ENCODE data around the gene DLK1. TPM values are rescaled to one million over a fixed set of nuclear protein-coding genes. Genes with fewer than 3 reads are reported as not detected.

DLK1 gene
- total and polyA plus RNA-seq, 3 donors from 2014 or later, result 45.6 to 109 (median 59.4) TPM

GRCh38 chr14:100729982-100730381, 3.3 kb downstream of the DLK1 start:
- TF ChIP-seq POLR2A (IDR thresholded peaks at IDR 0.05) (no peak), CTCF (IDR thresholded peaks at IDR 0.05) (no peak)
- 62 to 88% methylated on average over 7 of the region's 7 CpGs for WGBS, 2 donors
- Histone ChIP-seq H3K27me3 (no peaks in the 10 kb centered on the region), H3K4me3 (no peak overlapping the region), H3K9me3 (no peaks in the 10 kb centered on the region), H3K27ac (no peak overlapping the region), H3K4me1 (no peaks in the 10 kb centered on the region), H3K36me3 (ENCODE audit: low read depth, missing control alignments) (no peaks in the 10 kb centered on the region)
- no peak for DNase-seq
- intact Hi-C loops (cut with DNase I; ENCODE audit: low total_unique reads), result no loop called here

GRCh38 chr14:100730581-100730980, 3.9 kb downstream of the DLK1 start:
- 58 to 73% methylated on average over 15 of the region's 15 CpGs for WGBS, 2 donors
- Histone ChIP-seq H3K36me3 (ENCODE audit: low read depth, missing control alignments) (no peaks in the 10 kb centered on the region), H3K9me3 (no peaks in the 10 kb centered on the region), H3K4me3 (no peak overlapping the region), H3K4me1 (no peaks in the 10 kb centered on the region), H3K27ac (no peak overlapping the region), H3K27me3 (no peaks in the 10 kb centered on the region)
- intact Hi-C loops (cut with DNase I; ENCODE audit: low total_unique reads), result no loop called here
- TF ChIP-seq POLR2A (IDR thresholded peaks at IDR 0.05) (no peak), CTCF (IDR thresholded peaks at IDR 0.05) (no peak)
- no peak for DNase-seq

GRCh38 chr14:100731011-100731670, 4.4 kb downstream of the DLK1 start:
- H3K4me3 ChIP-seq, result no peak overlapping the region
- H3K36me3 ChIP-seq (ENCODE audit: low read depth, missing control alignments), result no peaks in the 10 kb centered on the region
- DNase-seq, result no peak
- H3K4me1 ChIP-seq, result no peaks in the 10 kb centered on the region
- H3K27ac ChIP-seq, result no peak overlapping the region
- H3K9me3 ChIP-seq, result no peaks in the 10 kb centered on the region
- intact Hi-C loops (cut with DNase I; ENCODE audit: low total_unique reads), result no loop called here
- no peaks in the 10 kb centered on the region for H3K27me3 ChIP-seq
- 84% methylated on average over 7 of the region's 7 CpGs for WGBS, 2 donors
- TF ChIP-seq CTCF (IDR thresholded peaks at IDR 0.05), result no peak
- no peak for TF ChIP-seq POLR2A (IDR thresholded peaks at IDR 0.05)

- Histone ChIP-seq H3K27me3 (no peaks in the 10 kb centered on the region), H3K4me1 (no peaks in the 10 kb centered on the region), H3K36me3 (ENCODE audit: low read depth, missing control alignments) (no peaks in the 10 kb centered on the region), H3K27ac (no peak overlapping the region), H3K9me3 (no peaks in the 10 kb centered on the region), H3K4me3 (no peak overlapping the region)
- DNase-seq, result no peak
- intact Hi-C loops (cut with DNase I; ENCODE audit: low total_unique reads), result no loop called here
- WGBS, 2 donors, result 87 to 89% methylated on average over 32 to 34 of the region's 34 CpGs
- no peak for TF ChIP-seq CTCF (IDR thresholded peaks at IDR 0.05)
- no peak for TF ChIP-seq POLR2A (IDR thresholded peaks at IDR 0.05)
These were observed 5.4 kb downstream of the DLK1 start for GRCh38 chr14:100731846-100732765.

All from testis (tissue), 3 donors.